AG04449 (cell line): Measurements from ENCODE around the gene NGB.

Experiments used
- CTCF ChIA-PET: fragments of 350-600 bp; formaldehyde crosslinking; extraction: SDS; loops from one replicate; lab custom pipeline; 2021; ENCODE audit warnings: antibody characterized with exemption; lab: Yijun Ruan, JAX
- POLR2A ChIA-PET: fragments of 400-600, 350-600 bp; formaldehyde crosslinking; extraction: SDS; loops from one replicate; lab custom pipeline; 2020; ENCODE audit warnings: antibody characterized with exemption, inconsistent platforms; lab: Yijun Ruan, JAX
- DNase-seq: peaks from one replicate; pipeline ENCODE4 v3.0.0-alpha.2; 2010; ENCODE audit warnings: low read depth, low spot score
- H3K4me3 ChIP-seq: 2 replicates; pipeline ENCODE4 v1.5.1; 2011; ENCODE audit warnings: low read depth, mild to moderate bottlenecking, control low read depth, low read length
- TF ChIP-seq, protein P1 (sequence below): IDR thresholded peaks from one replicate; pipeline ENCODE4 v1.5.1; 2011; ENCODE audit warnings: mild to moderate bottlenecking, moderate library complexity, low read length, control low read depth, inconsistent platforms; ENCODE audit not compliant: insufficient read depth; ENCODE audit errors: missing control alignments

NGB gene

DNA sequence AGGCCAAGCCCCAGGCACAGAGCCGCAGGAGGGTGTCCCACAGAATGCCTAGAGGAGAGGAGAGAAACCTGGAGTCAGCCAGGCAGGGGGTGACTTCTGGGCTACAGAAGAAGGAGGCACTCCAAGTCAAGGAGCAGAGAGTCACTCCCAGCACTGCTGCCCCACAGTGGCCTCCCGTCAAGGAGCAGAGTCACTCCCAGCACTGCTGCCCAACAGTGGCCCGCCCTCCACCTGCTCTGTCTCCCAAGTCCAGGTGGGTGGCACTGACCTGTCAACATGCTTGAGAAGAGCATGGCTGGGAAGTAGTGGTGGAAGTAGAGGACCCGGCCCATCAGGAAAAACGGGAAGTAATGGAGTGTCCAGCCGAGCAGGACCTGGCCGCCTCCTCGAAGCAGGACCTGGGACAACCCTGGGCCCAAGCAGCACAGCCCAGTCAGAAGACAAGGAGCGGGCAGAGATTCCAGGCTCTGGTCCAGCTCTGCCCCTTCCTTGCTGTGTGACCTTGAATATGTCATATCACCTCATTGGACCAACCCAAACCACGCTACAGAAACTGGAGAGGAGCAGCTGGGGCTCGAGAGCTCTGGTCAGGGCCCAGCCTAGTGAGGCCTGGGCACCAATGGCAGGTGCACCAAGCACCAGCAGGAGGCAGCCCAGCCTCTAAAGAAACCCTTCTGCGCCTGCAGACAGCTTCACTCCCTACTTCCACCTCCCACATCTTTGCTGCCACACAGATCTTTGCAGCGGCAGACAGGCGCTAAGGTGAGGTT, 7.6 kb upstream of the NGB start:
- ChIA-PET CTCF (no interaction called here), POLR2A (no interaction called here)
- TF ChIP-seq, protein P1, sequence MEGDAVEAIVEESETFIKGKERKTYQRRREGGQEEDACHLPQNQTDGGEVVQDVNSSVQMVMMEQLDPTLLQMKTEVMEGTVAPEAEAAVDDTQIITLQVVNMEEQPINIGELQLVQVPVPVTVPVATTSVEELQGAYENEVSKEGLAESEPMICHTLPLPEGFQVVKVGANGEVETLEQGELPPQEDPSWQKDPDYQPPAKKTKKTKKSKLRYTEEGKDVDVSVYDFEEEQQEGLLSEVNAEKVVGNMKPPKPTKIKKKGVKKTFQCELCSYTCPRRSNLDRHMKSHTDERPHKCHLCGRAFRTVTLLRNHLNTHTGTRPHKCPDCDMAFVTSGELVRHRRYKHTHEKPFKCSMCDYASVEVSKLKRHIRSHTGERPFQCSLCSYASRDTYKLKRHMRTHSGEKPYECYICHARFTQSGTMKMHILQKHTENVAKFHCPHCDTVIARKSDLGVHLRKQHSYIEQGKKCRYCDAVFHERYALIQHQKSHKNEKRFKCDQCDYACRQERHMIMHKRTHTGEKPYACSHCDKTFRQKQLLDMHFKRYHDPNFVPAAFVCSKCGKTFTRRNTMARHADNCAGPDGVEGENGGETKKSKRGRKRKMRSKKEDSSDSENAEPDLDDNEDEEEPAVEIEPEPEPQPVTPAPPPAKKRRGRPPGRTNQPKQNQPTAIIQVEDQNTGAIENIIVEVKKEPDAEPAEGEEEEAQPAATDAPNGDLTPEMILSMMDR, result no peak
- no peak overlapping the region for H3K4me3 ChIP-seq
- no peak for DNase-seq

DNA sequence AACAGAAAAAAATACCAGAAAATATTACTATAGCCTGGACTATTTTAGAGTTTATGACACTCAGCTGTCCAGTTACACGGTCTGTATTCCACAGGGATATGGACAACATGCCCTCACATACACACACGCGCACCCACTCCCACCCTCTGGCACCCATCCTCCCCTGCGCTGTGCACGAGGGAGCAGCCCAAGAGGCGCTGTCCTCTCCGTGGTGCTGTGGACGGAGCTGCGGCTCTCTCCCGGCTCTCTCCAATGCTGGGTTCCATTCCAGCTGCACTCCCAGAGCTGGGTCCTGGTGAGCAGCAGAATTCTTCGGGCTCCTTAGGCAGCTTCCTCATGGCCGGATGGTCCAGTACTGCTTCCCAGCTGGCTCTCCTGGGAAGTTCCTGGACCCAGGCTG, 6.0 kb upstream of the NGB start:
- POLR2A ChIA-PET, result no interaction called here
- CTCF ChIA-PET, result interaction anchor here (4.2 kb wide), 1 partner anchor 39 kb away, joined by 14 read pairs; no protein-coding TSS in a partner anchor
- TF ChIP-seq, protein P1, result no peak
- DNase-seq, result no peak
- H3K4me3 ChIP-seq, result no peak overlapping the region

DNA sequence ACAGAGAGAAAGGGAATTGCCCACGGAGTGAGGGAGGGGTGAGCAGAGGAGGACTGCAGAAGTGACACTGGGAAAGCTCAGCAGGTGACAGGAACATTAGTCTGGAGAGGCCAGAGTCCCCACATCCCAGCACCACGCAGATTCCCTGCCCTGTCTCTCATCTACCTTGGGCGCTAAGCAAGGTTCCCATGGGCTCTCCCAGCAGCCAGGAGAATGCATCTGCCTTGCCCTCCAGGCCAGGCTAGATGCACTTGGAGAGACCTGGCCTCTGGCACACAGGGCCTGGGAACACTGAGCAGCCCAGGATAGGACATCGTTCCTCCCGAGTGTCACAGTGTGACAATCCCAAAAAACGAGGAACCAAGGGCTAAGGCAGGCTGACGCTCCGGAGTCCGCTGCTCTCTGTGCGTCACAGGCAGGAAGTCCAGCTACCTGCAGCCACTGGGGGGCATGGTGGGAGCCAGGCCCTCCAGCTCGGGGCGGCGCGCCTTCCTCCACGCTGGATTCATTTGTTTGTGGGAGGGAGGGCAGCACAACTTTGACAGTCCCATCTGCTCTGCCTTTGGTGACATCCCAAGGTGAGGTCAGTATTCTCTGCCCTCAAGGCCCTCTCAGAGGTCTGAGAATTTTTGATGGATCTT, 5.4 kb upstream of the NGB start:
- CTCF ChIA-PET, result interaction anchor here (0.9 to 4.2 kb wide), 3 partner anchors 24 to 125 kb away, joined by 3 to 14 read pairs (median 3); no protein-coding TSS in a partner anchor
- DNase-seq, result no peak
- TF ChIP-seq, protein P1, result no peak
- POLR2A ChIA-PET, result interaction anchor here (0.6 kb wide), 1 partner anchor 59 kb away, joined by 3 read pairs; no protein-coding TSS in a partner anchor
- no peak overlapping the region for H3K4me3 ChIP-seq

DNA sequence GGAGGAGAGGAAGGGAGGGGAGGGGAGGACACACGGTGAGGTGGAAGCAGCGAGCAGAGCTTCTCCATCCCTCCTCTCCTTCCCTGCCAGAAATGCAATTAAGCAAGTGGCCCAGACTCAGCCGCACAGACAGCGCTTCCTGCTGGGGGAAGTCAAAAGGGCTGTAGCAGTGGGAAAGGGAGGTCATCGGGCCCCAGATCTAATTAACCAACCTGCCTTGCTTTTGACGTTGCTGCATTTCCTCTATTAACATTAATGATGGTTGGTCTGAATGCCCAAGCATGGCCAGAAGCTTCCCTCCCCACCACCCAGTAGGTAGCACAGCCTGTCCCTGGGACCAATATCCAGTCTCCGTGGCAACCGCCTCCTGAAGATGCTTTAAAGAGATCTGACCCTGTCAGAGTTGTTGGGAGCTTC, 4.6 kb upstream of the NGB start:
- POLR2A ChIA-PET, result interaction anchor here (0.6 kb wide), 1 partner anchor 58 kb away, joined by 3 read pairs; no protein-coding TSS in a partner anchor
- CTCF ChIA-PET, result interaction anchor here (0.9 to 4.2 kb wide), 3 partner anchors 25 to 124 kb away, joined by 3 to 14 read pairs (median 3); no protein-coding TSS in a partner anchor
- TF ChIP-seq, protein P1, result no peak
- H3K4me3 ChIP-seq, result no peak overlapping the region
- no peak for DNase-seq

DNA sequence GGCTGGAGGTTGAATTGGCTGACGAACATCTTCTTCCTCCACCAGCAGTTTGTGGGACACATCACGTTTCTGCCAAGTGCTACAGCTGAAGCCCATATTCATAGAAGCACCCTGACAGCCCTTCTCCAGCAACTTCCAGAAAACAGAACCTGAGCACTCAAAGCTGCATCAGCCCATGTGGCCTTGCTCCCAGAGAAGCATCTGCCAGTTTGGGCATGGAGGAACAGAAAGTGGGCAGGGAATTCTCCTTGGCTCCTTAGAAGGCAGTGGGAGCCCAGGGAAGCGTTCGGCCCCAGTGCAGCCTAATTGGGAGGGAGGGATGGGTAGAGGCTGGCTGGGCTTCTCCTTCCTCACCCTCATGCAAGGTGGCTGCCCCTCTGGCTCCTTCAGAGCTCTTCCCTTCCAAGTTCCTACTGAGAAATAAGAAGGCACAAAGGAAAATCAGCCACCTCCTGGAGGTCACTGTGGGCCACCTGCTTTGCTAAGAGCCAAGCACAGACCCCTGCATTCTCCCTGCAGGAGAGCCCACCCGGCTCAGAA, 4.1 kb upstream of the NGB start:
- POLR2A ChIA-PET, result no interaction called here
- no peak overlapping the region for H3K4me3 ChIP-seq
- no peak for DNase-seq
- TF ChIP-seq, protein P1, result no peak
- CTCF ChIA-PET, result interaction anchor here (1.1 to 4.2 kb wide), 3 partner anchors 24 to 124 kb away, joined by 3 to 14 read pairs (median 4); no protein-coding TSS in a partner anchor
